Thymus (tissue), 11 donors: ENCODE data around the gene HARBI1. TPM values are rescaled to one million over a fixed set of nuclear protein-coding genes. Genes with fewer than 3 reads are reported as not detected.

ENCODE experiments used
- DNase-seq, 9 donors: peaks; one replicate each; pipeline ENCODE4 v3.0.0-alpha.2; 2013; ENCODE audit warnings: low spot score in 9 of 9, low read depth in 6 of 9, missing footprints in 1 of 9
- H3K27ac ChIP-seq, 2 donors: one replicate each; pipeline ENCODE4 v1.5.1; 2013; ENCODE audit warnings: control low read depth in 1 of 2, low read depth in 1 of 2, low read length in 1 of 2, mild to moderate bottlenecking in 1 of 2, moderate library complexity in 1 of 2
- H3K27me3 ChIP-seq, 2 donors: one replicate each; pipeline ENCODE4 v1.5.1; 2013; ENCODE audit warnings: low read length in 1 of 2; ENCODE audit not compliant: control insufficient read depth in 2 of 2, insufficient read depth in 1 of 2
- H3K36me3 ChIP-seq, 2 donors: one replicate each; pipeline ENCODE4 v1.5.1; 2013; ENCODE audit warnings: low read length in 1 of 2, mild to moderate bottlenecking in 1 of 2, moderate library complexity in 1 of 2; ENCODE audit not compliant: control insufficient read depth in 2 of 2, insufficient read depth in 2 of 2
- H3K4me1 ChIP-seq, 2 donors: one replicate each; pipeline ENCODE4 v1.5.1; 2013; ENCODE audit warnings: low read length in 2 of 2; ENCODE audit not compliant: control insufficient read depth in 2 of 2, insufficient read depth in 2 of 2
- H3K4me3 ChIP-seq, 2 donors: one replicate each; pipeline ENCODE4 v1.5.1; 2013; ENCODE audit warnings: low read length in 2 of 2, control low read depth in 1 of 2, mild to moderate bottlenecking in 1 of 2
- H3K9me3 ChIP-seq, 2 donors: one replicate each; pipeline ENCODE4 v1.5.1; 2013; ENCODE audit warnings: low read length in 1 of 2, mild to moderate bottlenecking in 1 of 2; ENCODE audit not compliant: control insufficient read depth in 2 of 2, insufficient read depth in 1 of 2
- WGBS: extraction: QIAGEN DNeasy Blood & Tissue Kit; methylation state at CpG from one replicate; pipeline ENCODE4 v1.1.7; 2013; 5-methylcytosine and 5-hydroxymethylcytosine counted together
- polyA plus RNA-seq: library from polyadenylated mRNA; stranded (reverse); fragments of 200-250 nt; gene quantifications from one replicate; pipeline ENCODE4 v1.2.3, GENCODE V29; 2013
- total RNA-seq: library from RNA; stranded (reverse); fragments of 120-200 nt; gene quantifications from one replicate; pipeline ENCODE4 v1.2.4, GENCODE V29; 2013
- donor health status: healthy.

HARBI1 gene
- total and polyA plus RNA-seq, 2 donors = 3.6 to 4.7 TPM

DNA sequence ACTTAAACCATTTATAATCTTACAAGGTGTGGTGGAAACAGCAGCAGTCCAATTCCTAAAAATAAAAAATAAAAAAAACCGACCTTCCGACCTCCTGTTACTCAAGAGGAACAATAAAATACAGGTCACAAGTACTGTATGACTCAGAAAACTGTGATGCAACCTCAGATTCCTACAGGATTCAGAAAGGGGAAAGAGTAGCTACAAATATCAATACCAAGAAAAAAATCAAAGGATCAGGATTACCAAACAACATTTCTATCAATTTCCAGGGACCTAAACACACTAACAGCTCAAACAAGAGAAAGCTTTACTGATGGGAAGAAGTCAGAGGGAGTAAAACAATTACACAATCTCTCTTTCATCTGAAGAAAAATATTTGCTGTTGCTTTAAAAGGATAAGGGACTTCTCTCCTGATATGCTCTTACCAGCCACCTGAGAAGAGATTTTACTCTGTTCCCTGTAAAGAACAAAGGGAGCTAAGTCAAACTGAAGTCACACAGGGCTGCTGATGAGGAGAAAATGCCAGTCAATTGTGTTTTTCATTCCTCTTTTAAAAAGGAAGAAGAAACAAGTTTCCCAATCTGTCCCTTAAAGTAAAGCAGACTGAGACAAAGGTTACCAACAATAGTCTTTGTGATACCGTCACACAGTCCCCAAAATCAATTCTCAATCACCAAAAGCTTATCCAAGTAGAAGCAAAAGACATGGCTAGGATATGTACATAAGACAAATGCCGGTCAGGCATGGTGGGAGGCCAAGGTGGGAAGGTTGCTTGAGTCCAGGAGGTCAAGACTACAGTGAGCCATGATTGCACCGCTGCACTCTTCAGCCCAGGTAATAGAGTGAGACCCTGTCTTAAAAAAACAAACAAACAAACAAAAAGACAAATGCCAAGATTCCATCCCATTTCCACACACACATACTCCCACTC is 62.5 kb downstream of the HARBI1 start:
- 78% methylated on average over 5 of the region's 5 CpGs for WGBS
- Histone ChIP-seq H3K36me3 (no peaks in the 10 kb centered on the region), H3K4me1 (peaks cover 2 to 4% of the 10 kb centered on the region in 2 donors), H3K9me3 (no peaks in the 10 kb centered on the region), H3K4me3 (no peak overlapping the region), H3K27me3 (no peaks in the 10 kb centered on the region), H3K27ac (peak overlapping the region; percentile 36 to 52)
- DNase-seq = no peak

DNA sequence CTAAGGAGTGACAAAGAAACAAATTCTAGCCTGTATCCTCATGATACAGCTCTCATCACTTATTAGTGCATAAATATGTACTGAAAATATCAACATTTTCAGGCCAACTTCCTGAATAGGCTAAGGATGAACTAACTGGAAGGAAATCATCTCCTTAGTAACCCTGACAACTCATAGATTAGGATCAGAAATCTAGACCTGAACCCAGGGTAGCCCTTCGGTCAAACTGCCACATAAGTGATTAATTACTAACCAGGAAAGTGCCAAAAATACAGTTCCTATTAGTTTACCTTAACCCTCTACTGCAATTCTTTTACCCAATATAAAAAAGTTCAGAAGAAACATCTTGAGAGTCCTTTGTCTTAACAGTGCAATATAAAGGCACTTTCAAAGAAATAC is 63.2 kb downstream of the HARBI1 start:
- Histone ChIP-seq H3K36me3 (no peaks in the 10 kb centered on the region), H3K27ac (no peak overlapping the region), H3K4me1 (peaks cover 2 to 4% of the 10 kb centered on the region in 2 donors), H3K27me3 (no peaks in the 10 kb centered on the region), H3K4me3 (no peak overlapping the region), H3K9me3 (no peaks in the 10 kb centered on the region)
- WGBS = 18% methylated on average over 1 of the region's 1 CpG
- DNase-seq = no peak

Other genes with a start within 250 kb of the HARBI1 start
- 149 TPM for gene MDK, start 235.6 kb downstream of the HARBI1 start, total RNA-seq
- 150 TPM for gene MDK, start 235.6 kb downstream of the HARBI1 start, polyA plus RNA-seq
- 3.6 TPM for gene CHRM4, start 225.5 kb downstream of the HARBI1 start, total RNA-seq
- 0.23 TPM for gene CHRM4, start 225.5 kb downstream of the HARBI1 start, polyA plus RNA-seq
- gene AMBRA1, start 23.2 kb downstream of the HARBI1 start, total RNA-seq = 20.6 TPM
- 8.7 TPM for gene AMBRA1, start 23.2 kb downstream of the HARBI1 start, polyA plus RNA-seq
- gene ATG13, start 326 bp upstream of the HARBI1 start, total RNA-seq = 35.2 TPM
- gene ATG13, start 326 bp upstream of the HARBI1 start, polyA plus RNA-seq = 32.0 TPM
- 9.0 TPM for gene ARHGAP1, start 83.4 kb upstream of the HARBI1 start, total RNA-seq
- gene ARHGAP1, start 83.4 kb upstream of the HARBI1 start, polyA plus RNA-seq = 24.9 TPM
- 6.5 TPM for gene ZNF408, start 83.8 kb upstream of the HARBI1 start, total RNA-seq
- gene ZNF408, start 83.8 kb upstream of the HARBI1 start, polyA plus RNA-seq = 8.1 TPM
- 0.14 TPM for gene F2, start 102.0 kb upstream of the HARBI1 start, total RNA-seq
- 0.07 TPM for gene F2, start 102.0 kb upstream of the HARBI1 start, polyA plus RNA-seq
- 46.9 TPM for gene CKAP5, start 229.1 kb upstream of the HARBI1 start, total RNA-seq
- 11.2 TPM for gene CKAP5, start 229.1 kb upstream of the HARBI1 start, polyA plus RNA-seq